Tibial nerve (tissue), 4 donors: ENCODE data around the gene SLC11A2.

ENCODE experiments used
- EP300 ChIP-seq, 2 donors: sonication (generic); formaldehyde crosslinking; IDR thresholded peaks; one replicate each; pipeline ENCODE4 v1.6.1; 2017; ENCODE audit warnings: antibody characterized with exemption in 2 of 2, mild to moderate bottlenecking in 1 of 2
- POLR2A ChIP-seq, 2 donors: fragments of 450-650 bp; IDR thresholded peaks; one replicate each; pipeline ENCODE4 v1.6.1; 2017; ENCODE audit warnings: antibody characterized with exemption in 2 of 2, mild to moderate bottlenecking in 2 of 2, moderate library complexity in 2 of 2
- TF ChIP-seq, protein P1 (sequence below), 5 experiments: fragments of 200-600 bp in 3 of 5; fragments of 450-650 bp in 2 of 5; sonication (generic) in 3 of 5; IDR thresholded peaks; one replicate each; pipeline ENCODE4 v1.5.1; 2016 to 2019; ENCODE audit warnings: antibody characterized with exemption in 5 of 5, mild to moderate bottlenecking in 3 of 5, moderate library complexity in 2 of 5

DNA sequence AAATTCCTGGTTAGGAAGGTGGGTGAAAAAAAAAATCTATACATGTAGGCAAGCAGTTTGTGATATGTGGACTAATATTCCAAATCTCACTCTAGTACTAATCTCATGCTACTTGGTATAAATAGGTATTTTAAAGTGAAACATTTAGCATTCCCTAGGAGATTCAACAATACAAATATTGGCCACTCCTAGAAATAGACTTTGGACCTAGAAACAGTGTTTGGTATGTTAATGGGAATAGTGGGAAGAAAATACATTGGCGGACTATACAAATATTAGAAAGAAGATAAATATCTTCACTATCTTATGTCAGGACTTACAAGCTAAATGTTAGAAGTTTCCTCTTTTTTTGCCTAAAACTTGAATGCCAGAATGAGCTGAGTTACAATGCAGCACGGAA lies 45.6 kb downstream of the SLC11A2 start:
- TF ChIP-seq, protein P1, sequence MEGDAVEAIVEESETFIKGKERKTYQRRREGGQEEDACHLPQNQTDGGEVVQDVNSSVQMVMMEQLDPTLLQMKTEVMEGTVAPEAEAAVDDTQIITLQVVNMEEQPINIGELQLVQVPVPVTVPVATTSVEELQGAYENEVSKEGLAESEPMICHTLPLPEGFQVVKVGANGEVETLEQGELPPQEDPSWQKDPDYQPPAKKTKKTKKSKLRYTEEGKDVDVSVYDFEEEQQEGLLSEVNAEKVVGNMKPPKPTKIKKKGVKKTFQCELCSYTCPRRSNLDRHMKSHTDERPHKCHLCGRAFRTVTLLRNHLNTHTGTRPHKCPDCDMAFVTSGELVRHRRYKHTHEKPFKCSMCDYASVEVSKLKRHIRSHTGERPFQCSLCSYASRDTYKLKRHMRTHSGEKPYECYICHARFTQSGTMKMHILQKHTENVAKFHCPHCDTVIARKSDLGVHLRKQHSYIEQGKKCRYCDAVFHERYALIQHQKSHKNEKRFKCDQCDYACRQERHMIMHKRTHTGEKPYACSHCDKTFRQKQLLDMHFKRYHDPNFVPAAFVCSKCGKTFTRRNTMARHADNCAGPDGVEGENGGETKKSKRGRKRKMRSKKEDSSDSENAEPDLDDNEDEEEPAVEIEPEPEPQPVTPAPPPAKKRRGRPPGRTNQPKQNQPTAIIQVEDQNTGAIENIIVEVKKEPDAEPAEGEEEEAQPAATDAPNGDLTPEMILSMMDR (IDR thresholded peaks at IDR 0.05) = no peak
- TF ChIP-seq EP300 (IDR thresholded peaks at IDR 0.05) = no peak
- no peak for TF ChIP-seq POLR2A (IDR thresholded peaks at IDR 0.05)
